Smooth muscle cell (in vitro differentiated cells): ENCODE data around the gene CTIF. TPM values are rescaled to one million over a fixed set of nuclear protein-coding genes. Genes with fewer than 3 reads are reported as not detected.

Source experiments
- DNase-seq: peaks from one replicate; lab custom pipeline; 2025; ENCODE audit not compliant: unreplicated experiment; lab: John Stamatoyannopoulos, UW
- H2AFZ ChIP-seq: fragments of 200-600 bp; sonication (generic); 2 replicates; pipeline ENCODE4 v1.6.0; 2016; ENCODE audit warnings: antibody characterized with exemption, low read depth, mild to moderate bottlenecking
- H3F3A ChIP-seq: fragments of 200-600 bp; sonication (generic); 2 replicates; pipeline ENCODE4 v1.6.0; 2017; ENCODE audit warnings: antibody characterized with exemption, low read depth
- H3K27ac ChIP-seq: fragments of 200-600 bp; sonication (generic); 2 replicates; pipeline ENCODE4 v1.5.1; 2016; ENCODE audit warnings: low read depth, mild to moderate bottlenecking
- H3K27me3 ChIP-seq: fragments of 200-600 bp; sonication (generic); 2 replicates; pipeline ENCODE4 v1.6.1; 2016; ENCODE audit warnings: low read depth, mild to moderate bottlenecking
- H3K36me3 ChIP-seq: fragments of 200-600 bp; sonication (generic); 2 replicates; pipeline ENCODE4 v1.5.1; 2016; ENCODE audit warnings: low read depth
- H3K4me1 ChIP-seq: fragments of 200-600 bp; sonication (generic); 2 replicates; pipeline ENCODE4 v1.5.1; 2016; ENCODE audit warnings: low read depth
- H3K4me2 ChIP-seq: fragments of 200-600 bp; sonication (generic); 2 replicates; pipeline ENCODE4 v1.6.0; 2016; ENCODE audit warnings: mild to moderate bottlenecking
- H3K4me3 ChIP-seq: fragments of 200-600 bp; sonication (generic); 2 replicates; pipeline ENCODE4 v1.5.1; 2016; ENCODE audit warnings: mild to moderate bottlenecking
- H3K79me2 ChIP-seq: fragments of 200-600 bp; sonication (generic); 2 replicates; pipeline ENCODE4 v1.6.0; 2016; ENCODE audit warnings: low read depth, mild to moderate bottlenecking
- H3K9ac ChIP-seq: fragments of 200-600 bp; sonication (generic); 2 replicates; pipeline ENCODE4 v1.6.0; 2016; ENCODE audit warnings: low read depth
- H3K9me3 ChIP-seq: fragments of 200-600 bp; sonication (generic); replicated peaks from 2 replicates; pipeline ENCODE4 v1.5.1; 2016; ENCODE audit warnings: low read depth
- H4K20me1 ChIP-seq: fragments of 200-600 bp; sonication (generic); 2 replicates; pipeline ENCODE4 v1.6.0; 2016; ENCODE audit warnings: low read depth
- CTCF ChIP-seq: fragments of 200-600 bp; sonication (generic); IDR thresholded peaks from 2 replicates; pipeline ENCODE4 v1.5.1; 2017; ENCODE audit warnings: borderline replicate concordance, mild to moderate bottlenecking, antibody characterized with exemption; ENCODE audit not compliant: insufficient read depth, poor library complexity, severe bottlenecking
- WGBS: methylation state at CpG from one replicate; pipeline ENCODE4 v1.1.7; 2016; ENCODE audit warnings: low lambda C conversion rate; 5-methylcytosine and 5-hydroxymethylcytosine counted together
- polyA plus RNA-seq: library from polyadenylated mRNA; unstranded; fragments of >200 nt; fragmentation: Nextera tagmentation; extraction: Ambion mirVana; gene quantifications from 2 replicates; pipeline ENCODE4 v1.2.1, GENCODE V29; 2016
- total RNA-seq: library from RNA; depleted of rRNA; stranded (reverse); fragments of >200 nt; gene quantifications from 2 replicates; pipeline ENCODE4 v1.2.3, GENCODE V29; 2014

The CTIF gene
- total and polyA plus RNA-seq, 2 experiments from 2014 or later: 22.2 to 25.3 TPM

- no peak for DNase-seq
- no peak overlapping the region for H3K4me2 ChIP-seq
- no peaks in the 10 kb centered on the region for H3K36me3 ChIP-seq
- no peaks in the 10 kb centered on the region for H3K27me3 ChIP-seq
- H4K20me1 ChIP-seq: no peaks in the 10 kb centered on the region
- peaks cover 20% of the 10 kb centered on the region for H3F3A ChIP-seq
- H3K9ac ChIP-seq: no peak overlapping the region
- peaks cover 14% of the 10 kb centered on the region for H3K79me2 ChIP-seq
- H2AFZ ChIP-seq: no peak overlapping the region
- no peaks in the 10 kb centered on the region for H3K9me3 ChIP-seq
- WGBS: 93% methylated on average over 22 of the region's 22 CpGs
- H3K4me1 ChIP-seq: peaks cover 14% of the 10 kb centered on the region
- no peak overlapping the region for H3K27ac ChIP-seq
- no peak for TF ChIP-seq CTCF
- H3K4me3 ChIP-seq: no peak overlapping the region
Measured at GRCh38 chr18:48790226-48790863, 251.5 kb downstream of the CTIF start.

GRCh38 chr18:48790869-48791635 is 252.2 kb downstream of the CTIF start:
- H4K20me1 ChIP-seq: no peaks in the 10 kb centered on the region
- peaks cover 14% of the 10 kb centered on the region for H3K79me2 ChIP-seq
- peaks cover 14% of the 10 kb centered on the region for H3K4me1 ChIP-seq
- peak overlapping the region; percentile 44 for H3K27ac ChIP-seq
- no peak overlapping the region for H3K9ac ChIP-seq
- H3F3A ChIP-seq: peaks cover 18% of the 10 kb centered on the region
- no peak overlapping the region for H2AFZ ChIP-seq
- no peak for TF ChIP-seq CTCF
- H3K9me3 ChIP-seq: no peaks in the 10 kb centered on the region
- H3K4me3 ChIP-seq: no peak overlapping the region
- H3K4me2 ChIP-seq: no peak overlapping the region
- WGBS: 100% methylated on average over 1 of the region's 1 CpG
- no peaks in the 10 kb centered on the region for H3K27me3 ChIP-seq
- H3K36me3 ChIP-seq: no peaks in the 10 kb centered on the region
- no peak for DNase-seq

- Histone ChIP-seq H3K4me2 (no peak overlapping the region), H3K36me3 (no peaks in the 10 kb centered on the region), H3K9ac (no peak overlapping the region), H3K27ac (peak overlapping the region; percentile 41), H3K9me3 (no peaks in the 10 kb centered on the region), H3F3A (peaks cover 13% of the 10 kb centered on the region), H3K4me1 (peaks cover 12% of the 10 kb centered on the region), H3K27me3 (no peaks in the 10 kb centered on the region), H3K79me2 (peaks cover 14% of the 10 kb centered on the region), H4K20me1 (no peaks in the 10 kb centered on the region), H2AFZ (no peak overlapping the region), H3K4me3 (no peak overlapping the region)
- DNase-seq: no peak
- WGBS: 60% methylated on average over 4 of the region's 4 CpGs
- TF ChIP-seq CTCF: no peak
Measured at GRCh38 chr18:48791636-48792105, 252.8 kb downstream of the CTIF start.

- H3K9me3 ChIP-seq: no peaks in the 10 kb centered on the region
- H3K9ac ChIP-seq: no peak overlapping the region
- no peak for TF ChIP-seq CTCF
- peaks cover 8% of the 10 kb centered on the region for H3K4me1 ChIP-seq
- H3K4me3 ChIP-seq: no peak overlapping the region
- H3F3A ChIP-seq: peaks cover 9% of the 10 kb centered on the region
- H3K27me3 ChIP-seq: no peaks in the 10 kb centered on the region
- no peaks in the 10 kb centered on the region for H3K36me3 ChIP-seq
- H2AFZ ChIP-seq: no peak overlapping the region
- 98% methylated on average over 4 of the region's 4 CpGs for WGBS
- H4K20me1 ChIP-seq: no peaks in the 10 kb centered on the region
- H3K79me2 ChIP-seq: peaks cover 14% of the 10 kb centered on the region
- no peak overlapping the region for H3K27ac ChIP-seq
- no peak for DNase-seq
- no peak overlapping the region for H3K4me2 ChIP-seq
Measured at GRCh38 chr18:48792141-48792540, 253.3 kb downstream of the CTIF start.
